ENCODE results near the gene C11orf54.

Gene C11orf54

GRCh38 chr11:93741094-93741881, at the start of gene C11orf54, which contains the start of gene TAF1D:
C11orf54 (plus strand) TSS chr11:93741672; CDS start chr11:93747394, 5,722 bp downstream.
TAF1D (minus strand) TSS chr11:93741495; CDS start chr11:93739304, 2,191 bp downstream.
- peak; percentile 93 to 98 for DNase-seq

GRCh38 chr11:93694109-93694508, 47.4 kb upstream of the C11orf54 start:
- DNase-seq, result no peak

- DNase-seq, result no peak
Measured at GRCh38 chr11:93694557-93694956, 46.9 kb upstream of the C11orf54 start.

GRCh38 chr11:93697611-93698010, 43.9 kb upstream of the C11orf54 start:
- no peak for DNase-seq

GRCh38 chr11:93700830-93701229, 40.6 kb upstream of the C11orf54 start:
- no peak for DNase-seq

GRCh38 chr11:93704237-93704636, 37.2 kb upstream of the C11orf54 start:
- no peak for DNase-seq

GRCh38 chr11:93710239-93710638, 31.2 kb upstream of the C11orf54 start:
- no peak for DNase-seq

- DNase-seq, result no peak
Measured at GRCh38 chr11:93712678-93713077, 28.8 kb upstream of the C11orf54 start.

- DNase-seq, result no peak
Measured at GRCh38 chr11:93715797-93716396, 25.6 kb upstream of the C11orf54 start.

- no peak for DNase-seq
Measured at GRCh38 chr11:93717501-93717900, 24.0 kb upstream of the C11orf54 start.

GRCh38 chr11:93718057-93718563, 23.4 kb upstream of the C11orf54 start:
- DNase-seq, result no peak

- no peak for DNase-seq
Measured at GRCh38 chr11:93719310-93719709, 22.2 kb upstream of the C11orf54 start.

GRCh38 chr11:93720522-93720921, 20.9 kb upstream of the C11orf54 start:
- DNase-seq, result no peak

- DNase-seq, result no peak
Measured at GRCh38 chr11:93724089-93724488, 17.4 kb upstream of the C11orf54 start.

GRCh38 chr11:93727985-93728791, 13.3 kb upstream of the C11orf54 start:
- no peak for DNase-seq

GRCh38 chr11:93728792-93729128, 12.7 kb upstream of the C11orf54 start:
- no peak for DNase-seq

GRCh38 chr11:93729129-93729616, 12.3 kb upstream of the C11orf54 start:
- no peak for DNase-seq

GRCh38 chr11:93730108-93731107, 11.1 kb upstream of the C11orf54 start:
- no peak for DNase-seq

GRCh38 chr11:93732237-93732892, 9.1 kb upstream of the C11orf54 start:
- DNase-seq, result no peak

GRCh38 chr11:93733474-93733873, 8.0 kb upstream of the C11orf54 start:
- no peak for DNase-seq
